Measurements from ENCODE around the gene SSR3. TPM values are rescaled to one million over a fixed set of nuclear protein-coding genes. Genes with fewer than 3 reads are reported as not detected.

Gene SSR3
- total and polyA plus RNA-seq, 2 of the 13 experiments (the other 11 are each of a cell fraction or from before 2014, with no cell fraction given): 229 to 325 TPM

- Histone ChIP-seq H3K27me3 (ENCODE audit: control insufficient read depth in 1 of 2, insufficient read depth in 2 of 2, low read length in 2 of 2) (peaks cover 0 to 18% of the 10 kb centered on the region in 2 experiments; a peak in 3 of 5 replicates), H3K9me3 (ENCODE audit: low read length) (no peaks in the 10 kb centered on the region), H3K9ac (ENCODE audit: insufficient read depth, low read depth, low read length) (no peak overlapping the region), H3K4me3 (replicated peaks in 1 of 3; ENCODE audit: insufficient read depth in 1 of 3, low read depth in 2 of 3, low read length in 3 of 3) (no peak overlapping the region), H3K4me2 (ENCODE audit: low read depth, low read length) (no peak overlapping the region), H4K20me1 (ENCODE audit: insufficient read depth, low read length) (no peaks in the 10 kb centered on the region), H3K27ac (ENCODE audit: extremely low read length, insufficient read depth, low read length) (no peak overlapping the region), H2AFZ (ENCODE audit: low read length) (no peak overlapping the region), H3K36me3 (replicated peaks in 1 of 2; ENCODE audit: control insufficient read depth in 1 of 2, insufficient read depth in 2 of 2, low read length in 2 of 2) (no peaks in the 10 kb centered on the region), H3K79me2 (ENCODE audit: insufficient read depth, low read length) (no peaks in the 10 kb centered on the region), H3K4me1 (ENCODE audit: insufficient read depth, low read length) (peaks cover 20% of the 10 kb centered on the region)
- in situ Hi-C loops (cut with HindIII; ENCODE audit: extremely low pct_ligation_motif_present, low pct_unique_long_range_greater_than_20kb) (no loop called here), intact Hi-C loops (cut with micrococcal nuclease; ENCODE audit: unreplicated experiment) (no loop called here)
- POLR2A ChIA-PET: no interaction called here
- DNase-seq (ENCODE audit: low spot score) (no peak), FAIRE-seq (no peak), ATAC-seq (no peak)
- 27% methylated on average over 3 of the region's 3 CpGs for WGBS (ENCODE audit: low lambda C conversion rate)
- BruUV-seq (replicated peaks): no TSS peak
- CTCF ChIA-PET (ENCODE audit: low intra/inter-chr PET ratio, low total read pairs): no interaction called here
- TF ChIP-seq ZNF362 (CRISPR knock-in tag; IDR thresholded peaks at IDR 0.05; ENCODE audit: borderline replicate concordance) (no peak), ZNF333 (CRISPR knock-in tag; IDR thresholded peaks at IDR 0.05; ENCODE audit: borderline replicate concordance) (no peak), ZNF138 (CRISPR knock-in tag; IDR thresholded peaks at IDR 0.05; ENCODE audit: low read depth) (no peak), ZBTB40 (IDR thresholded peaks at IDR 0.05) (no peak), ZBTB40 (CRISPR knock-in tag; IDR thresholded peaks at IDR 0.05) (no peak), KLF9 (CRISPR knock-in tag; IDR thresholded peaks at IDR 0.05; ENCODE audit: low read depth) (no peak), BORCS8-MEF2B (CRISPR knock-in tag; IDR thresholded peaks at IDR 0.05) (no peak), KLF12 (CRISPR knock-in tag; IDR thresholded peaks at IDR 0.05; ENCODE audit: borderline replicate concordance) (no peak), TRIM24 (CRISPR knock-in tag; IDR thresholded peaks at IDR 0.05) (no peak), THRA (CRISPR knock-in tag; IDR thresholded peaks at IDR 0.05; ENCODE audit: borderline replicate concordance) (no peak), AGO2 (optimal IDR thresholded peaks at IDR 0.05; ENCODE audit: low read depth, low read length) (no peak), HOXA7 (CRISPR knock-in tag; IDR thresholded peaks at IDR 0.05) (no peak), ZNF878 (CRISPR knock-in tag; IDR thresholded peaks at IDR 0.05) (no peak), ATF3 (CRISPR knock-in tag; IDR thresholded peaks at IDR 0.05) (no peak), ZNF672 (CRISPR knock-in tag; IDR thresholded peaks at IDR 0.05) (no peak)
Observed at GRCh38 chr3:156601497-156601896, 46.6 kb upstream of the SSR3 start.
